Spinal cord (tissue), 10 donors: ENCODE data around the gene PMM2. TPM values are rescaled to one million over a fixed set of nuclear protein-coding genes. Genes with fewer than 3 reads are reported as not detected.

Experiments used
- DNase-seq, 6 donors: peaks; one replicate each; pipeline versions ENCODE4 v3.0.0 to v3.0.0-alpha.2; 2013 to 2015; ENCODE audit warnings: low spot score in 6 of 6, low read depth in 4 of 6
- H3K27ac ChIP-seq: one replicate; pipeline ENCODE4 v1.5.1; 2013; ENCODE audit warnings: low read depth, low read length, control low read depth
- H3K27me3 ChIP-seq: one replicate; pipeline ENCODE4 v1.6.1; 2013; ENCODE audit warnings: low read length; ENCODE audit not compliant: control insufficient read depth, insufficient read depth
- H3K36me3 ChIP-seq: one replicate; pipeline ENCODE4 v1.6.1; 2013; ENCODE audit warnings: low read length; ENCODE audit not compliant: control insufficient read depth, insufficient read depth
- H3K4me1 ChIP-seq: one replicate; pipeline ENCODE4 v1.6.1; 2013; ENCODE audit warnings: low read length; ENCODE audit not compliant: control insufficient read depth, insufficient read depth
- H3K4me3 ChIP-seq: one replicate; pipeline ENCODE4 v1.5.1; 2013; ENCODE audit warnings: low read depth, low read length, control low read depth
- H3K9me3 ChIP-seq: one replicate; pipeline ENCODE4 v1.6.1; 2013; ENCODE audit warnings: low read length; ENCODE audit not compliant: control insufficient read depth, insufficient read depth
- WGBS: methylation state at CpG from one replicate; pipeline ENCODE4 v1.1.5; 2013; ENCODE audit warnings: missing lambda C conversion rate; ENCODE audit not compliant: insufficient coverage; 5-methylcytosine and 5-hydroxymethylcytosine counted together
- polyA plus RNA-seq, 2 donors: library from polyadenylated mRNA; unstranded; fragments of 120-200 nt; gene quantifications; one replicate each; pipeline ENCODE4 v1.2.1, GENCODE V29; 2013; ENCODE audit not compliant: insufficient read length in 2 of 2
- total RNA-seq, 2 donors: library from RNA; depleted of rRNA in 1 of 2; stranded (reverse); fragments of 120-200 nt in 1 of 2; fragments of >200 nt in 1 of 2; gene quantifications; one replicate each; pipeline versions ENCODE4 v1.2.3 to v1.2.4, GENCODE V29; 2013 to 2014
- donor health status: healthy.

The PMM2 gene
- total and polyA plus RNA-seq, 4 donors = 8.5 to 20.7 (median 14.7) TPM

DNA sequence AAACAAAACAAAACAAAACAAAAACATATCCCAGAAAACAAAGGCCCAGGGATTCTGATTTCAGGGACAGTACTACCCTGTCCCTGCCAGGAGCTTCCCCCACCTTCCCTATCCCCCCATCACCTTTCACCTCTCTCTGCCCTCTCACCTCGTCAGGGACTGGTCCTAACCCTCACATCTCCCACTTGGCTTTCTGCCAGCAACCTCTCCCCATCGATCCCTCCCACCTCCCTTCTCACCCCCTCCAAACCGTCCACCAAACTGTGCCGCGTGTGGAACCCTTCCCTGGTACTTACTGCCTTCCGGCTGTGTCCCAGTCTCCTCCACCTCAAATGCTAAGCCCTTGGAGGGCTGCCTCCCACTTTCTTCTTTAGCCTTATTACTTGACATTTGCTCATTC lies 36.6 kb upstream of the PMM2 start:
- no peak for DNase-seq
- H3K36me3 ChIP-seq = peaks cover 76% of the 10 kb centered on the region
- H3K4me1 ChIP-seq = no peaks in the 10 kb centered on the region
- no peak overlapping the region for H3K27ac ChIP-seq
- 80% methylated on average over 6 of the region's 6 CpGs for WGBS
- no peaks in the 10 kb centered on the region for H3K9me3 ChIP-seq
- no peaks in the 10 kb centered on the region for H3K27me3 ChIP-seq
- H3K4me3 ChIP-seq = no peak overlapping the region

DNA sequence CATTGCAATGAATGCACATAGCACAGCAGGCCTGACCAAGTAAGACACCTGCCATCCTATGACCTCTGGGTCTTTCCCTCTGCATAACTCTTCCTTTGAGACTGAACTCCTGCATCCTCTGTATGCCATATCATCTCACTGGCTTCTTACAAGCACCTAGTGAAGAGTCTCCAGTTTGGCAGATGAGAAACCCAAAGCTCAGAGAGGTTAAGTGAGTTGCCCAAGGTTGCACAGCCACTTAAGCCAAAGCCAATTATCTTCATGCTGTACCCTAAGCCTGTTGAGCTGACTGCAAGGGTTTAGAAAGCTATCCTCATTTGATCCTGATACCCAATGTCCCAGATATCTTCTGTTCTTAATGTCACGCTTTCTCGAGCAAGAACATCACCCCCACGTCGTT lies 35.4 kb upstream of the PMM2 start:
- H3K4me1 ChIP-seq = no peaks in the 10 kb centered on the region
- H3K4me3 ChIP-seq = no peak overlapping the region
- no peaks in the 10 kb centered on the region for H3K9me3 ChIP-seq
- no peak for DNase-seq
- peaks cover 81% of the 10 kb centered on the region for H3K36me3 ChIP-seq
- WGBS = 81% methylated on average over 4 of the region's 4 CpGs
- H3K27me3 ChIP-seq = no peaks in the 10 kb centered on the region
- no peak overlapping the region for H3K27ac ChIP-seq

DNA sequence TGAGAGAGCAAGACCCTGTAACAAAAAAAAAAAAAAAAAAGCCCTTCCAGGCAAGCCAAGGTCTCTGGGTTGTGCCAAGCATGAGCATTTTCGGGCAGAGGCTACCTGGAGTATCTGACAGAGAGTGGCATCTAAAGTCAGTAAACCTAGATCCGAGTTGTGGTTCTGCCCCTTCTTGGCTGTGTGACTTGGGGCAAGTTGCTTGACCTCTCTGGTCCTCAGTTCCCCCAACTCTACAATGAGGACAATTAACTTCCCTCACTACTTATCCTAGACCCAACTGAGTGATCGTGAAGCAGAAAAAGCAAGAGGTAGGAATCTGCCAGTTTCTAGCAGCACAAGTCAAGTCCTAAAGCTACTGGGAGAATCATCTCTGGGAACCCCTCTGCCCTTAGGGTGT lies 34.6 kb upstream of the PMM2 start:
- H3K4me3 ChIP-seq = no peak overlapping the region
- peaks cover 84% of the 10 kb centered on the region for H3K36me3 ChIP-seq
- no peak overlapping the region for H3K27ac ChIP-seq
- no CpG with 5 or more reads among the region's 3 CpGs for WGBS
- peaks cover 6% of the 10 kb centered on the region for H3K4me1 ChIP-seq
- H3K27me3 ChIP-seq = no peaks in the 10 kb centered on the region
- DNase-seq = no peak
- H3K9me3 ChIP-seq = no peaks in the 10 kb centered on the region

DNA sequence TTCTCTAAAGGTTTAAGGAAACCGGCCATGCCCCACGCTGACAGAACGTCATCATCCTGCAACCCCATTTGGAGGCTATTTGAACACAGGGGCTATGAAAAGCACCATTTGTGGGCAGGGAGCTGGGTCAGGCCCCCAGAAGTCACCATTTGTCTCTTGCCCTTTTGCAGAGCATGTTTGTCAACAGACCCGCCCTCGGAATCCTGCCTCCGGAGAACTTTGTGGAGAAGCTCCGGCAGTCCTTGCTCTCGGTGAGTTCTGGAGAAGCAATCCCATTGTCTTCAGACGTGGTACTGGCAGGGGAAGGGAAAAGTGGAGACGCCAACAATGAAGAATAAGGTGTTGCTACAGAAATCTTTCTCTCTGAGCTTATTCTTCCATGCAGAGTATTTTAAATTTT lies 33.7 kb upstream of the PMM2 start:
- WGBS = 57% methylated on average over 9 of the region's 10 CpGs
- DNase-seq = no peak
- no peak overlapping the region for H3K27ac ChIP-seq
- no peaks in the 10 kb centered on the region for H3K9me3 ChIP-seq
- peaks cover 83% of the 10 kb centered on the region for H3K36me3 ChIP-seq
- H3K27me3 ChIP-seq = no peaks in the 10 kb centered on the region
- no peak overlapping the region for H3K4me3 ChIP-seq
- peaks cover 8% of the 10 kb centered on the region for H3K4me1 ChIP-seq

DNA sequence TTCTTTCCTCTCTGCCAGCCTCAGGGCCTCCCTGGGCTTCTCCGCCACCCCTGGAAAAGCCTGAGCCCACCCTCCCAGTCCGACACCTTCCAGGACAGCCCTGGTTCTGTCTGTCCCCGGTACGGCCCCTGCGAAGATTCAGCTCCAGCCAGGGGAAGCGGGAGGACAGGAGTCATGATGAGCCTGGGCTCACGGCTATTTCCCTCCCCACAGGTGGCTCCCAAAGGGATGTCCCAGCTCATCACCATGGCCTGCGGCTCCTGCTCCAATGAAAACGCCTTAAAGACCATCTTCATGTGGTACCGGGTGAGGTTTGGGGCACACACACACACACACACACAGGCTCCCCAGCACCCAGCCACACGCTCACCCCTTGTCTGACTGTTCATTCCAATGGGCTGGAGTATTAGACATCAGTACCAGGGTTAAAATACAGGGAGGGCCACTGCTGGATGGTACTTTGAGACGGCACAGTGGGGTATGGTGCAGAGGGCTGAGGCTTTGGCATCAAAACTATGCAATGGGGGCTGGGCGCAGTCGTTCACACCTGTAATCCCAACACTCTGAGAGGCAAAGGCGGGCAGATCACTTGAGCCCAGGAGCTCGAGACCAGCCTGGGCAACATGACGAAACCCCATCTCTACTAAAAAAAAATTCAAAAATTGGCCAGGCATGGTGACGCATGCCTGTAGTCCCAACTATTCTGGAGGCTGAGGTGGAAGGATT lies 33.0 kb upstream of the PMM2 start:
- Histone ChIP-seq H3K27me3 (no peaks in the 10 kb centered on the region), H3K36me3 (peaks cover 86% of the 10 kb centered on the region), H3K4me1 (peaks cover 11% of the 10 kb centered on the region), H3K4me3 (no peak overlapping the region), H3K9me3 (no peaks in the 10 kb centered on the region), H3K27ac (no peak overlapping the region)
- WGBS = 84% methylated on average over 11 of the region's 18 CpGs
- no peak for DNase-seq

DNA sequence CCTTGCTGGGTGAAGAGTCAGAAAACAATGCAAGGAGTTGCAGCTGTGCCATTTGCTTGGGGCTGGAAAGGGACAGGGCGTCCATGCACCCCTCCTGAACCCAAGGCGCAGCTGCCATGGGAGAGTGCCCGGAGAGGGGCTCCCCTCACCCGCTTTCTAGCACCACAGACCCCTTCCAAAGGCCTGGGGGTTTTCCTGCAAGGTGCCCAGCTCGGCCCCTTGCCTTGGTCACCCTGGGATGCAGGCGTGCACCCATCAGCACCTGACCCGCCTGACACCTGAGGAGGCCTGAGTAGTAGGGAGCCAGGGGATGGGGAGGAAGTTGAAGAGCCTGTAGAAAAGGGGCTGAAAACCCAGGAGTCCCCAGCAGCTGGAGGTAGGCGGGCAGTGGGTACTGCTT lies 30.5 kb upstream of the PMM2 start:
- H3K9me3 ChIP-seq = no peaks in the 10 kb centered on the region
- peaks cover 11% of the 10 kb centered on the region for H3K4me1 ChIP-seq
- DNase-seq = no peak
- H3K27me3 ChIP-seq = no peaks in the 10 kb centered on the region
- H3K27ac ChIP-seq = no peak overlapping the region
- peaks cover 86% of the 10 kb centered on the region for H3K36me3 ChIP-seq
- 90% methylated on average over 8 of the region's 8 CpGs for WGBS
- H3K4me3 ChIP-seq = no peak overlapping the region

DNA sequence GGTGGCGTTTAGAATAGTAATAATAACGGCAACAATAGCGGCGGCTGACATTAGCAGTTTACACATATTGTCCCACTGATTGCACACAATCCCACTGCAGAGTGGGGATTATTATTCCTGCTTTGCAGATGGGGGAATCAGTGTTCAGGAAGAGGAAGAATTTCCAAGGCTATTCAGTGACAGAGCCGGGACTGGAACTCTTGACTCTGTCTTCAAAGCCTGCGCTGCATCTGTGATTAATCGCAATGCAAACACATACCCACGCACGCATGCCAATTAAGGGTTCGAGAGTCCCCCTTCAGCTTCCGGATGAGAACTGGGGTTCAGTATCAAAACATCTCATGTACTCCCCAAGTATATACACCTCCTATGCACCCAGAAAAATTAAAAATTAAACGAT lies 29.4 kb upstream of the PMM2 start:
- no peak overlapping the region for H3K4me3 ChIP-seq
- WGBS = 44% methylated on average over 8 of the region's 12 CpGs
- H3K4me1 ChIP-seq = peaks cover 11% of the 10 kb centered on the region
- no peaks in the 10 kb centered on the region for H3K9me3 ChIP-seq
- H3K27me3 ChIP-seq = no peaks in the 10 kb centered on the region
- no peak overlapping the region for H3K27ac ChIP-seq
- H3K36me3 ChIP-seq = peaks cover 92% of the 10 kb centered on the region
- peak in 2 of 6 donors; percentile 7 to 50 for DNase-seq

DNA sequence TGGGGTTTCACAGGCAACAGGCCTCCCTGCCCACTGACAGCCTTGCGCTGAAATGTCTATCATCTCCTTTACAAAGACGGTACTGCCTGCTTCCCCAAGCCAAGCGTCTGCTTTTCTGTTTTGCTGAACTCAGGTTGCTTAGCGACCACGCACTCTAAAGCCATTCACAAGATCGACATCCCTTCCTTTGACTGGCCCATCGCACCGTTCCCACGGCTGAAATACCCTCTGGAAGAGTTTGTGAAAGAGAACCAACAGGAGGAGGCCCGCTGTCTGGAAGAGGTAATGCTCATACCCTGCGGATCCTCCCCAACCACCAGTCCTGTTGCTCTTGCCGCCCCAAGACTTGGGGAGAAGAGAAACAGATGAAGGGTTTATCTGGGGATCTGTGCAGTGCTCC lies 28.9 kb upstream of the PMM2 start:
- H3K4me3 ChIP-seq = no peak overlapping the region
- peaks cover 11% of the 10 kb centered on the region for H3K4me1 ChIP-seq
- no peaks in the 10 kb centered on the region for H3K27me3 ChIP-seq
- no peaks in the 10 kb centered on the region for H3K9me3 ChIP-seq
- H3K27ac ChIP-seq = no peak overlapping the region
- peak in 5 of 6 donors; percentile 24 to 89 (median 62) for DNase-seq
- 9% methylated on average over 5 of the region's 12 CpGs for WGBS
- H3K36me3 ChIP-seq = peaks cover 93% of the 10 kb centered on the region

DNA sequence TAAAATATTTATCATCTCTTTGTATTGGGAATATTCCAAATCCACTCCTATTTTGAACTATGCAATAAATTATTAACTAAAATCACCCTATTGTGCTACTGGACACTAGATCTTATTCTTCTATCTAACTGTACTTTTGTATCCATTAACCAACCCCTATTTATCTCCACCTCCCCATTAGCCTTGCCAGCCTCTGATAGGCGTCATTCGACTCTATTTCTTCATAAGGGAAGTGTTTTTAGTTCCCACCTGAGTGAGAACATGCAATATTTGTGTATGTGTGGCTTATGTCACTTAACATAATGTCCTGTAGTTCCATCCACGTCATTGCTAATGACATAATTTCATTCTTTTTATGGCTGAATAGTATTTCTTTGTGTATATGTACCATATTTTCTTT lies 24.1 kb upstream of the PMM2 start:
- Histone ChIP-seq H3K4me1 (peaks cover 3% of the 10 kb centered on the region), H3K36me3 (peaks cover 95% of the 10 kb centered on the region), H3K27me3 (no peaks in the 10 kb centered on the region), H3K27ac (no peak overlapping the region), H3K9me3 (no peaks in the 10 kb centered on the region), H3K4me3 (no peak overlapping the region)
- no peak for DNase-seq
- no CpG with 5 or more reads among the region's 3 CpGs for WGBS

DNA sequence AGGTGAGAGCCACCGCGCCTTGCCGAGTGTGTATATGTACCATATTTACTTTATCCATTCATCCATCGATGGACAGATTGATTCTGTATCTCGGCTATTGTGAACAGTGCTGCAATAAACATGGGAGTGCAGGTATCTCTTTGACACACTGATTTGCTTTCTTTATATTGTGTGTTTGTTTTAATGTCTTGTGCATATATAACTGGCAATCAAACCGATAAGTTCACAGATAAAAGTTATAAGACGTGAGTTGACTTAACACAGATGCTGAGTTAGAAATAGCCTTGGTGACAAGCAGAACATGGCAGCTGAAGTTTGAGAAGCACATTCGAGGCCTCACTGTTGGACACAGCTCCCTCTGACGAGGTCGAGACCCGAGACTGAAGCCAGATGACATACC lies 23.4 kb upstream of the PMM2 start:
- Histone ChIP-seq H3K4me1 (no peaks in the 10 kb centered on the region), H3K9me3 (no peaks in the 10 kb centered on the region), H3K27ac (no peak overlapping the region), H3K4me3 (no peak overlapping the region), H3K36me3 (peaks cover 95% of the 10 kb centered on the region), H3K27me3 (no peaks in the 10 kb centered on the region)
- WGBS = 94% methylated on average over 6 of the region's 11 CpGs
- DNase-seq = no peak
